A673 (cell line): ENCODE data around the gene AMBRA1. TPM values are rescaled to one million over a fixed set of nuclear protein-coding genes. Genes with fewer than 3 reads are reported as not detected.
"Not testable (repeated sequence)": the region's sequence is repeated elsewhere in the genome, so short reads cannot be mapped to it uniquely, and the experiment has no call there.

Experiments used
- BruUV-seq: library from RNA; stranded (reverse); fragments of 400-500 nt; replicated peaks from 2 replicates; lab custom pipeline; 2021; lab: Mats Ljungman, UMichigan
- CTCF ChIA-PET: fragments of 300-600 bp; sonication (Branson Sonifier 250); formaldehyde crosslinking; loops from one replicate; lab custom pipeline; 2022; ENCODE audit warnings: antibody characterized with exemption; lab: Charles Lee
- POLR2A ChIA-PET: fragments of 300-600 bp; sonication (Branson Sonifier 250); formaldehyde crosslinking; loops from one replicate; lab custom pipeline; 2022; ENCODE audit warnings: antibody characterized with exemption; ENCODE audit not compliant: low non-redundant PET; lab: Charles Lee
- DNase-seq: peaks from one replicate; pipeline ENCODE4 v3.0.0-alpha.2; 2015; ENCODE audit warnings: low spot score
- H3K27ac ChIP-seq: fragments of 200-600 bp; sonication (generic); 2 replicates; pipeline ENCODE4 v1.5.1; 2016; ENCODE audit warnings: mixed run types, low read depth, mild to moderate bottlenecking, mixed read lengths, antibody characterized with exemption, low read length; ENCODE audit not compliant: poor library complexity, severe bottlenecking
- H3K27me3 ChIP-seq: fragments of 200-600 bp; sonication (generic); replicated peaks from 2 replicates; pipeline ENCODE4 v1.6.1; 2017; ENCODE audit warnings: mixed run types, low read depth, mild to moderate bottlenecking, mixed read lengths, antibody characterized with exemption, low read length; ENCODE audit not compliant: insufficient read depth, poor library complexity
- H3K36me3 ChIP-seq: fragments of 200-600 bp; sonication (generic); 2 replicates; pipeline ENCODE4 v1.6.1; 2016; ENCODE audit warnings: mixed run types, mild to moderate bottlenecking, mixed read lengths, antibody characterized with exemption, low read length; ENCODE audit not compliant: insufficient read depth, poor library complexity, severe bottlenecking
- H3K4me1 ChIP-seq: fragments of 200-600 bp; sonication (generic); 2 replicates; pipeline ENCODE4 v1.6.1; 2017; ENCODE audit warnings: mixed run types, mild to moderate bottlenecking, mixed read lengths, antibody characterized with exemption, low read length; ENCODE audit not compliant: insufficient read depth, poor library complexity, severe bottlenecking
- H3K4me3 ChIP-seq: fragments of 200-600 bp; sonication (generic); 2 replicates; pipeline ENCODE4 v1.5.1; 2016; ENCODE audit warnings: low read depth, mixed run types, mild to moderate bottlenecking, mixed read lengths, low read length; ENCODE audit not compliant: poor library complexity, severe bottlenecking
- H3K9me3 ChIP-seq: fragments of 200-600 bp; sonication (generic); 2 replicates; pipeline ENCODE4 v1.6.1; 2016; ENCODE audit warnings: mixed run types, low read depth, mild to moderate bottlenecking, mixed read lengths, antibody characterized with exemption, low read length; ENCODE audit not compliant: poor library complexity, severe bottlenecking
- EZH2 ChIP-seq: fragments of 200-600 bp; sonication (generic); IDR thresholded peaks from 2 replicates; pipeline ENCODE4 v1.6.1; 2017; ENCODE audit warnings: borderline replicate concordance, low read depth, mild to moderate bottlenecking, mixed read lengths, antibody characterized with exemption, low read length; ENCODE audit not compliant: poor library complexity, severe bottlenecking
- intact Hi-C: fragments of 100-400 bp; cut with micrococcal nuclease; formaldehyde crosslinking; loops from one replicate; pipeline ENCODE4 v1.10.0; 2022; ENCODE audit not compliant: unreplicated experiment
- total RNA-seq: library from RNA; stranded (reverse); gene quantifications from 2 replicates; pipeline ENCODE4 v1.2.3, GENCODE V29; 2021
- TF ChIP-seq, protein P1 (sequence below): fragments of 300-800, 200-600 bp; sonication (generic); conservative IDR thresholded peaks from 2 replicates; pipeline ENCODE4 v1.5.1; 2017; ENCODE audit warnings: low read depth, mild to moderate bottlenecking, antibody characterized with exemption, low read length, moderate library complexity, mixed read lengths

Gene AMBRA1
- total RNA-seq, 1 experiment from 2014 or later, result 78.1 TPM

DNA sequence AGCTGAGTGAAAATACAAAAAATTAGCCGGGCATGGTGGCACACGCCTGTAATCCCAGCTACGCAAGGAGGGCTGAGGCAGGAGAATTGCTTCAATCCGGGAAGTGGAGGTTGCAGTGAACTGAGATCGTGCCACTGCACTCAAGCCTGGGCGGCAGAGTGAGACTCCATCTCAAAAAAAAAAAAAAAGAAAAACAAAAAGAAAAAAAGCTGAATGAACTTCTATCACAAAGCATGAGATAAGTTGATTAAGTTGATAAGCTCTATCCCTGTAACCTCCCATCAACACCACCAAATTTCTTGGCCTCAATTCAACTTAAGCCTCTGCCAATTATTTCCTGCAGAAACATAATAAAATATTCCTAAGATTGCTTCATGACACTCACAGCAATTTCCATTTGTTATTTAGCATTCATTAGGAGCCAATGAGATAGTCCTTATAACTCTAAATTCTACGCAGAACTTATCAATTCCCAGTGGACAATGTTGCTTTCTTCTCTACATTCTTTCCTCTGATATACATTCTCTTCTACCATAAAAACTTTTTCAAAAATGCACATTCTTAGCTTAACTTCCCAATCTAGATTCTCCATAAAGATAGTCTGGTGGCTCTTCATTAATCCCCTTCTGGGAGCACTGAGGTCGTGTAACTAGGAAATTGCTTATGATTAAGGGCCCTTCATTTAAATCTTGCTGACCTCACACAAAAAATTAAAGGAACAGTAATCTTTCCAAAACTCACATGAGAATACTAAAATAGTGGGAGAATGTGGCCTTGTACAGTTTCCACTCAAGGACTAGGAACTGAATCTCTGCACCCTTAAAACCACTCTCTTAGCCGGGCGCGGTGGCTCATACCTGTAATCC, 2.9 kb downstream of the AMBRA1 start:
- TSS peak; percentile 27 for BruUV-seq
- H3K27ac ChIP-seq, result peak overlapping the region; percentile 64
- CTCF ChIA-PET, result interaction anchor here (0.6 to 1.1 kb wide), 4 partner anchors 12 to 97 kb away, joined by 3 read pairs; no protein-coding TSS in a partner anchor

DNA sequence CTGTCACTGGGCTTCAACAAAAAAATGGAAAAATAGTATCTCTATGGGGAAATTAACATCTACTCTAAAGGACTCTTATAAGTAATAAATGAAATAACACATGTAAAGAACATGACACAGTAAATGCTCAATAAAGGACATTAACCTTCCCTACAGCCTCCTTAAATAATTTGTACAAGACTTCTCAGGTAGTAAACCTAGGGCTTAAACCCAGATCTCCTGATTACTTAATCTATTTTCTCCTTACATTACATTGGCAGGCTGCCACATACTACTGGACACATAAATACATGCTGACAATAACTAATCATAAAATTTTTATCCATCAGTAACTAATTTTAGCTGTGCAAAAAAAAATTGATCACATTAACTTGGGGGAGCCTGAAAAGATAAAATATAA, 4.9 kb downstream of the AMBRA1 start:
- no TSS peak for BruUV-seq
- intact Hi-C loops, result no loop called here
- peaks cover 30% of the 10 kb centered on the region for H3K4me1 ChIP-seq
- no peak overlapping the region for H3K4me3 ChIP-seq
- POLR2A ChIA-PET, result interaction anchor here (0.6 kb wide), 1 partner anchor 52 kb away, joined by 4 read pairs; no protein-coding TSS in a partner anchor
- DNase-seq, result no peak
- H3K36me3 ChIP-seq, result peaks cover 4% of the 10 kb centered on the region
- TF ChIP-seq, protein P1, sequence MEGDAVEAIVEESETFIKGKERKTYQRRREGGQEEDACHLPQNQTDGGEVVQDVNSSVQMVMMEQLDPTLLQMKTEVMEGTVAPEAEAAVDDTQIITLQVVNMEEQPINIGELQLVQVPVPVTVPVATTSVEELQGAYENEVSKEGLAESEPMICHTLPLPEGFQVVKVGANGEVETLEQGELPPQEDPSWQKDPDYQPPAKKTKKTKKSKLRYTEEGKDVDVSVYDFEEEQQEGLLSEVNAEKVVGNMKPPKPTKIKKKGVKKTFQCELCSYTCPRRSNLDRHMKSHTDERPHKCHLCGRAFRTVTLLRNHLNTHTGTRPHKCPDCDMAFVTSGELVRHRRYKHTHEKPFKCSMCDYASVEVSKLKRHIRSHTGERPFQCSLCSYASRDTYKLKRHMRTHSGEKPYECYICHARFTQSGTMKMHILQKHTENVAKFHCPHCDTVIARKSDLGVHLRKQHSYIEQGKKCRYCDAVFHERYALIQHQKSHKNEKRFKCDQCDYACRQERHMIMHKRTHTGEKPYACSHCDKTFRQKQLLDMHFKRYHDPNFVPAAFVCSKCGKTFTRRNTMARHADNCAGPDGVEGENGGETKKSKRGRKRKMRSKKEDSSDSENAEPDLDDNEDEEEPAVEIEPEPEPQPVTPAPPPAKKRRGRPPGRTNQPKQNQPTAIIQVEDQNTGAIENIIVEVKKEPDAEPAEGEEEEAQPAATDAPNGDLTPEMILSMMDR, result no peak
- no peak for TF ChIP-seq EZH2
- H3K27me3 ChIP-seq, result no peaks in the 10 kb centered on the region
- H3K9me3 ChIP-seq, result no peaks in the 10 kb centered on the region
- no peak overlapping the region for H3K27ac ChIP-seq
- CTCF ChIA-PET, result no interaction called here

More for the DNA sequence above, 2.9 kb downstream of the AMBRA1 start:
- TF ChIP-seq EZH2, result no peak
- TF ChIP-seq, protein P1, result no peak
- Histone ChIP-seq H3K36me3 (peaks cover 4% of the 10 kb centered on the region), H3K27me3 (no peaks in the 10 kb centered on the region), H3K9me3 (no peaks in the 10 kb centered on the region), H3K4me3 (peak overlapping the region; percentile 17), H3K4me1 (peaks cover 34% of the 10 kb centered on the region)
- POLR2A ChIA-PET, result interaction anchor here (0.6 to 0.7 kb wide), 3 partner anchors 13 to 540 kb away, joined by 5 to 6 read pairs (median 5); no protein-coding TSS in a partner anchor
- intact Hi-C loops, result no loop called here
- peak; percentile 76 for DNase-seq

DNA sequence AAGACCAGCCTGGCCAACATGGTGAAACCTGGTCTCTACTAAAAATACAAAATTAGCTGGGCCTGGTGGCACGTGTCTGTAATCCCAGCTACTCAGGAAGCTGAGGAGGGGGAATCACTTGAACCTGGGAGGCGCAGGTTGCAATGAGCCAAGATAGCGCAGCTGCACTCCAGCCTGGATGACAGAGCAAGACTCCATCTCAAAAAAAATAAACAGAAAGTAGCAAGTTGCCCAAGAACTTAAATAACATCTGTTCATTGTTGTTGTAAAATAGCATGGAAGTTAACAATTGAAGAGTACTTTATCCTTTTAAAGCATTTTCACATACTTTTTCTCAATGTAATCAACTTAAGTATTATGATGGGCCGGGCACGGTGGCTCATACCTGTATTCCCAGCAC, 5.7 kb downstream of the AMBRA1 start:
- no peak for TF ChIP-seq EZH2
- TF ChIP-seq, protein P1, result no peak
- POLR2A ChIA-PET, result no interaction called here
- DNase-seq, result no peak
- no peaks in the 10 kb centered on the region for H3K9me3 ChIP-seq
- H3K27me3 ChIP-seq, result no peaks in the 10 kb centered on the region
- peaks cover 4% of the 10 kb centered on the region for H3K36me3 ChIP-seq
- peaks cover 30% of the 10 kb centered on the region for H3K4me1 ChIP-seq
- intact Hi-C loops, result no loop called here
- CTCF ChIA-PET, result interaction anchor here (0.7 kb wide), 1 partner anchor 101 kb away, joined by 8 read pairs; no protein-coding TSS in a partner anchor
- BruUV-seq, result no TSS peak
- H3K4me3 ChIP-seq, result no peak overlapping the region
- H3K27ac ChIP-seq, result no peak overlapping the region

DNA sequence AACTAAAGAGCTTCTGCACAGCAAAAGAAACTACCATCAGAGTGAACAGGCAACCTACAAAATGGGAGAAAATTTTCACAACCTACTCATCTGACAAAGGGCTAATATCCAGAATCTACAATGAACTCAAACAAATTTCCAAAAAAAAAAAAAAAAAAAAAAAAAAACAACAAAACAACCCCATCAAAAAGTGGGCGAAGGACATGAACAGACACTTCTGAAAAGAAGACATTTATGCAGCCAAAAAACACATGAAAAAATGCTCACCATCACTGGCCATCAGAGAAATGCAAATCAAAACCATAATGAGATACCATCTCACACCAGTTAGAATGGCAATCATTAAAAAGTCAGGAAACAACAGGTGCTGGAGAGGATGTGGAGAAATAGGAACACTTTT, 10.3 kb downstream of the AMBRA1 start:
- H3K36me3 ChIP-seq, H3K9me3 ChIP-seq, H3K4me3 ChIP-seq, H3K4me1 ChIP-seq, BruUV-seq, DNase-seq, CTCF ChIA-PET, H3K27me3 ChIP-seq, POLR2A ChIA-PET, intact Hi-C loops, H3K27ac ChIP-seq: not testable (repeated sequence)
